GM12878 (cell line): Measurements from ENCODE around the gene CCDC61. TPM values are rescaled to one million over a fixed set of nuclear protein-coding genes. Genes with fewer than 3 reads are reported as not detected.

ENCODE experiments used
- ATAC-seq: fragments of 200-7000 bp; cut with Tn5 transposase; 3 replicates; pipeline ENCODE4 v1.9.1; 2020; ENCODE audit warnings: mild to moderate bottlenecking, moderate library complexity
- BruUV-seq: library from RNA; stranded (reverse); fragments of 400-500 nt; replicated peaks from 2 replicates; lab custom pipeline; 2021; lab: Mats Ljungman, UMichigan
- CTCF ChIA-PET: fragments of 300-600 bp; sonication (Branson Sonifier 250); formaldehyde crosslinking; extraction: SDS; loops from one replicate; lab custom pipeline; 2021; ENCODE audit warnings: inconsistent platforms; lab: Yijun Ruan, JAX
- POLR2A ChIA-PET: fragments of 350-600 bp; formaldehyde crosslinking; extraction: SDS; loops from one replicate; lab custom pipeline; 2021; ENCODE audit warnings: inconsistent platforms; lab: Charles Lee
- RAD21 ChIA-PET: fragments of 300-600 bp; sonication (Branson Sonifier 250); formaldehyde crosslinking; loops from one replicate; lab custom pipeline; 2023; ENCODE audit warnings: antibody characterized with exemption; ENCODE audit not compliant: unreplicated experiment; lab: Charles Lee
- SMC1A ChIA-PET: fragments of 300-600 bp; sonication (Branson Sonifier 250); formaldehyde crosslinking; loops from one replicate; lab custom pipeline; 2023; ENCODE audit not compliant: unreplicated experiment, uncharacterized antibody; lab: Charles Lee
- DNase-seq: peaks from one replicate; pipeline ENCODE4 v3.0.0-alpha.2; 2011; ENCODE audit warnings: low read depth, low spot score
- FAIRE-seq: peaks from 3 replicates; lab custom pipeline; 2011; peaks lifted over from hg19 to GRCh38; lab: Jason Lieb, UNC
- H2AFZ ChIP-seq: 2 replicates; pipeline ENCODE4 v1.6.0; 2011; ENCODE audit warnings: low read depth, low read length, control low read depth; ENCODE audit not compliant: control insufficient read depth
- H3K27ac ChIP-seq: 2 replicates; pipeline ENCODE4 v1.5.1; 2011; ENCODE audit warnings: control low read depth; ENCODE audit not compliant: control insufficient read depth, insufficient read depth
- H3K27me3 ChIP-seq, 2 experiments: replicated peaks in 1 of 2; 2 replicates each; pipeline versions ENCODE4 v1.6.0 to v1.6.1; 2011; ENCODE audit warnings: low read length in 1 of 2; ENCODE audit not compliant: control insufficient read depth in 2 of 2, insufficient read depth in 2 of 2
- H3K36me3 ChIP-seq, 2 experiments: 2 replicates each; pipeline ENCODE4 v1.5.1; 2011; ENCODE audit warnings: low read length in 1 of 2; ENCODE audit not compliant: control insufficient read depth in 2 of 2, insufficient read depth in 2 of 2
- H3K4me1 ChIP-seq: 2 replicates; pipeline ENCODE4 v1.6.1; 2011; ENCODE audit warnings: mild to moderate bottlenecking, low read length, moderate library complexity, mixed read lengths; ENCODE audit not compliant: control insufficient read depth, insufficient read depth
- H3K4me2 ChIP-seq: 2 replicates; pipeline ENCODE4 v1.6.0; 2011; ENCODE audit warnings: control low read depth; ENCODE audit not compliant: control insufficient read depth, insufficient read depth
- H3K4me3 ChIP-seq: fragments of 200-600 bp; sonication (generic); 2 replicates; pipeline ENCODE4 v1.5.1; 2016
- H3K79me2 ChIP-seq: 2 replicates; pipeline ENCODE4 v1.6.0; 2011; ENCODE audit warnings: low read length; ENCODE audit not compliant: control insufficient read depth, insufficient read depth
- H3K9ac ChIP-seq: 2 replicates; pipeline ENCODE4 v1.8.0; 2011; ENCODE audit warnings: low read length, control low read depth, mixed read lengths; ENCODE audit not compliant: control insufficient read depth, insufficient read depth
- H3K9me3 ChIP-seq: replicated peaks from 3 replicates; pipeline ENCODE4 v1.5.1; 2011; ENCODE audit warnings: mild to moderate bottlenecking, low read length; ENCODE audit not compliant: control insufficient read depth, insufficient read depth
- H4K20me1 ChIP-seq: 2 replicates; pipeline ENCODE4 v1.6.0; 2011; ENCODE audit not compliant: control insufficient read depth, insufficient read depth
- ATF7 ChIP-seq: fragments of 450-650 bp; IDR thresholded peaks from 2 replicates; pipeline ENCODE4 v1.6.1; 2016; ENCODE audit warnings: low read depth, mild to moderate bottlenecking
- CBFB ChIP-seq: IDR thresholded peaks from 2 replicates; pipeline ENCODE4 v1.6.1; 2016; ENCODE audit warnings: antibody characterized with exemption, low read depth
- HDGF ChIP-seq: fragments of 450-650 bp; IDR thresholded peaks from 2 replicates; pipeline ENCODE4 v1.6.1; 2016; ENCODE audit warnings: antibody characterized with exemption
- TCF7 ChIP-seq: IDR thresholded peaks from 2 replicates; pipeline ENCODE4 v1.6.1; 2014; ENCODE audit warnings: antibody characterized with exemption, borderline replicate concordance
- ZBTB11 ChIP-seq: fragments of 450-650 bp; formaldehyde crosslinking; IDR thresholded peaks from 2 replicates; pipeline ENCODE4 v1.5.0; 2022; ENCODE audit warnings: mild to moderate bottlenecking, missing genetic modification characterization
- WGBS: methylation state at CpG from one replicate; pipeline ENCODE4 v1.1.6; 2016; ENCODE audit warnings: low lambda C conversion rate; ENCODE audit not compliant: insufficient replicate concordance, insufficient coverage; ENCODE audit errors: missing lambda C conversion rate; 5-methylcytosine and 5-hydroxymethylcytosine counted together
- in situ Hi-C: fragments of 300-500 bp; cut with MboI; formaldehyde crosslinking; loops from 9 replicates; pipeline ENCODE4 v1.14.3; 2018; ENCODE audit warnings: mixed read lengths
- intact Hi-C: fragments of 100-400 bp; cut with micrococcal nuclease; formaldehyde crosslinking; loops from one replicate; pipeline ENCODE4 v1.14.2; 2022; ENCODE audit not compliant: unreplicated experiment
- polyA plus RNA-seq, 11 experiments: library from polyadenylated mRNA; depleted of rRNA in 4 of 11; unstranded in 6 of 11; stranded (reverse) in 5 of 11; fragments of >200 nt; fragmentation: Nextera tagmentation in 4 of 11; fragmentation: Illumina TruSeq in 1 of 11; extraction: Ambion mirVana in 4 of 11; extraction: Trizol in 1 of 11; gene quantifications; 1 replicate in 1 of 11; 2 replicates in 10 of 11; pipeline versions ENCODE4 v1.2.1 to v1.2.3, GENCODE V29; 2011 to 2016; ENCODE audit warnings: inconsistent platforms in 2 of 11, missing spikeins in 2 of 11, low read depth in 1 of 11
- total RNA-seq, 4 experiments: library from RNA; depleted of rRNA in 3 of 4; stranded (reverse); fragments of >200 nt in 3 of 4; fragmentation: Illumina TruSeq in 1 of 4; extraction: Trizol in 1 of 4; gene quantifications; 2 replicates each; pipeline versions ENCODE4 v1.2.1 to v1.2.3, GENCODE V29; 2013 to 2021
- TF ChIP-seq, protein P1 (sequence below): IDR thresholded peaks from 2 replicates; pipeline ENCODE4 v1.6.1; 2011; ENCODE audit warnings: borderline replicate concordance, low read depth, mild to moderate bottlenecking, moderate library complexity, low read length; ENCODE audit not compliant: insufficient read depth, poor library complexity, severe bottlenecking

CCDC61 gene
- total and polyA plus RNA-seq, 10 of the 15 experiments (the other 5 are each of a cell fraction or from before 2014, with no cell fraction given): 0.27 to 27.1 (median 8.7) TPM

GRCh38 chr19:45976178-45976577, 19.1 kb upstream of the CCDC61 start:
- TF ChIP-seq ZBTB11: no peak
- TF ChIP-seq ATF7: no peak
- TF ChIP-seq HDGF: no peak
- TF ChIP-seq, protein P1, sequence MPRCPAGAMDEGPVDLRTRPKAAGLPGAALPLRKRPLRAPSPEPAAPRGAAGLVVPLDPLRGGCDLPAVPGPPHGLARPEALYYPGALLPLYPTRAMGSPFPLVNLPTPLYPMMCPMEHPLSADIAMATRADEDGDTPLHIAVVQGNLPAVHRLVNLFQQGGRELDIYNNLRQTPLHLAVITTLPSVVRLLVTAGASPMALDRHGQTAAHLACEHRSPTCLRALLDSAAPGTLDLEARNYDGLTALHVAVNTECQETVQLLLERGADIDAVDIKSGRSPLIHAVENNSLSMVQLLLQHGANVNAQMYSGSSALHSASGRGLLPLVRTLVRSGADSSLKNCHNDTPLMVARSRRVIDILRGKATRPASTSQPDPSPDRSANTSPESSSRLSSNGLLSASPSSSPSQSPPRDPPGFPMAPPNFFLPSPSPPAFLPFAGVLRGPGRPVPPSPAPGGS: peak; percentile 50
- TF ChIP-seq CBFB: no peak
- TF ChIP-seq TCF7: no peak
- no peaks in the 10 kb centered on the region for H3K79me2 ChIP-seq
- intact Hi-C loops (no loop called here), in situ Hi-C loops (no loop called here)
- no peak overlapping the region for H3K4me3 ChIP-seq
- ATAC-seq: no peak
- no peak for FAIRE-seq
- POLR2A ChIA-PET: no interaction called here
- no peak overlapping the region for H3K9ac ChIP-seq
- no peak overlapping the region for H3K4me2 ChIP-seq
- H3K27me3 ChIP-seq: peaks cover 0 to 11% of the 10 kb centered on the region in 2 experiments; a peak in 3 of 4 replicates
- no TSS peak for BruUV-seq
- H3K36me3 ChIP-seq: no peaks in the 10 kb centered on the region
- no peak for DNase-seq
- RAD21 ChIA-PET: no interaction called here
- H3K9me3 ChIP-seq: no peaks in the 10 kb centered on the region
- WGBS: 32% methylated on average over 14 of the region's 14 CpGs
- H3K27ac ChIP-seq: no peak overlapping the region
- SMC1A ChIA-PET: no interaction called here
- H2AFZ ChIP-seq: no peak overlapping the region
- no peaks in the 10 kb centered on the region for H4K20me1 ChIP-seq
- no peaks in the 10 kb centered on the region for H3K4me1 ChIP-seq
- CTCF ChIA-PET: no interaction called here
